OCI-LY3 (cell line): ENCODE measurements around the gene VEZT.

Experiments used
- EZH2phosphoT487 ChIP-seq: fragments of 200-600 bp; shearing (Covaris generic); IDR thresholded peaks from 2 replicates; pipeline ENCODE4 v1.6.1; 2018; ENCODE audit warnings: antibody characterized with exemption, mixed run types, low read depth
- TF ChIP-seq, protein P1 (sequence below): fragments of 200-600, 300-600 bp; sonication (generic); IDR thresholded peaks from 2 replicates; pipeline ENCODE4 v1.5.1; 2014; ENCODE audit warnings: antibody characterized with exemption, low read length, low read depth

DNA sequence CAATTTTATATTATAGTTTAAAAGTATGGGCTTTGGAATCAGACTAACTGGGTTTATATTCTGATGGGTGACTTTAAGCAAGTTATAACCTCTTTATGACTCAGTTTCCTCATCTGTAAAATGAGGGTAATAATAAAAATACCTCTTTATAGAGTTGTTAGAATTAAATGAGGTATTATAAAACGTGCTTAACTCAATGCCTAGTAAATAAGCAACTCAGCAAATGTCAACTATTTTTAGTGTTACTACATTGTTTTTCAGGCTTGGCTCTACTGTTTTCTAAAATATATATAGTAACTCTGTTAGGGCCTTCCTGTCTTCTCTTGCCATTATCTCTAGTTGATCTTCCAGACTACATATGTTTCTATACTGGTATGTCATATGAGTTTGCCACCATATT is 20.5 kb downstream of the VEZT start:
- TF ChIP-seq, protein P1, sequence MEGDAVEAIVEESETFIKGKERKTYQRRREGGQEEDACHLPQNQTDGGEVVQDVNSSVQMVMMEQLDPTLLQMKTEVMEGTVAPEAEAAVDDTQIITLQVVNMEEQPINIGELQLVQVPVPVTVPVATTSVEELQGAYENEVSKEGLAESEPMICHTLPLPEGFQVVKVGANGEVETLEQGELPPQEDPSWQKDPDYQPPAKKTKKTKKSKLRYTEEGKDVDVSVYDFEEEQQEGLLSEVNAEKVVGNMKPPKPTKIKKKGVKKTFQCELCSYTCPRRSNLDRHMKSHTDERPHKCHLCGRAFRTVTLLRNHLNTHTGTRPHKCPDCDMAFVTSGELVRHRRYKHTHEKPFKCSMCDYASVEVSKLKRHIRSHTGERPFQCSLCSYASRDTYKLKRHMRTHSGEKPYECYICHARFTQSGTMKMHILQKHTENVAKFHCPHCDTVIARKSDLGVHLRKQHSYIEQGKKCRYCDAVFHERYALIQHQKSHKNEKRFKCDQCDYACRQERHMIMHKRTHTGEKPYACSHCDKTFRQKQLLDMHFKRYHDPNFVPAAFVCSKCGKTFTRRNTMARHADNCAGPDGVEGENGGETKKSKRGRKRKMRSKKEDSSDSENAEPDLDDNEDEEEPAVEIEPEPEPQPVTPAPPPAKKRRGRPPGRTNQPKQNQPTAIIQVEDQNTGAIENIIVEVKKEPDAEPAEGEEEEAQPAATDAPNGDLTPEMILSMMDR = no peak
- TF ChIP-seq EZH2phosphoT487 = no peak
